Gastroesophageal sphincter (tissue), 4 donors: Measurements from ENCODE around the gene ARHGAP6. TPM values are rescaled to one million over a fixed set of nuclear protein-coding genes. Genes with fewer than 3 reads are reported as not detected.

Experiments
- ATAC-seq: fragments of 150-250 bp; one replicate; pipeline ENCODE4 v1.9.1; 2016; ENCODE audit warnings: mild to moderate bottlenecking, moderate library complexity
- H3K27ac ChIP-seq, 4 donors: fragments of 200-600 bp; sonication (generic) in 3 of 4; 1 replicate in 3 of 4; 2 replicates in 1 of 4; pipeline ENCODE4 v1.5.1; 2016 to 2019
- H3K27me3 ChIP-seq: fragments of 200-600 bp; sonication (generic); one replicate; pipeline ENCODE4 v1.5.1; 2019
- H3K36me3 ChIP-seq, 2 donors: fragments of 200-600 bp; sonication (generic); one replicate each; pipeline ENCODE4 v1.5.1; 2019; ENCODE audit warnings: control low read depth in 1 of 2
- H3K4me1 ChIP-seq, 3 donors: fragments of 200-600 bp; sonication (generic); 1 replicate in 2 of 3; 2 replicates in 1 of 3; pipeline ENCODE4 v1.5.1; 2016 to 2019; ENCODE audit warnings: control low read depth in 2 of 3
- H3K4me3 ChIP-seq, 2 donors: fragments of 200-600 bp; sonication (generic); one replicate each; pipeline ENCODE4 v1.5.1; 2019; ENCODE audit warnings: mild to moderate bottlenecking in 1 of 2, moderate library complexity in 1 of 2
- H3K9me3 ChIP-seq, 3 donors: fragments of 200-600 bp; sonication (generic); one replicate each; pipeline ENCODE4 v1.5.1; 2017 to 2019; ENCODE audit warnings: control low read depth in 2 of 3
- EP300 ChIP-seq: sonication (generic); formaldehyde crosslinking; IDR thresholded peaks from one replicate; pipeline ENCODE4 v1.6.1; 2017; ENCODE audit warnings: antibody characterized with exemption, mild to moderate bottlenecking
- POLR2A ChIP-seq, 2 donors: fragments of 450-650 bp; IDR thresholded peaks; one replicate each; pipeline ENCODE4 v1.6.1; 2017; ENCODE audit warnings: antibody characterized with exemption in 2 of 2, mild to moderate bottlenecking in 2 of 2, moderate library complexity in 1 of 2
- POLR2AphosphoS5 ChIP-seq: sonication (generic); formaldehyde crosslinking; IDR thresholded peaks from one replicate; pipeline ENCODE4 v1.6.1; 2017; ENCODE audit warnings: antibody characterized with exemption
- WGBS, 2 donors: methylation state at CpG; one replicate each; pipeline ENCODE4 v1.1.5; 2018; ENCODE audit warnings: low coverage in 1 of 2; 5-methylcytosine and 5-hydroxymethylcytosine counted together
- total RNA-seq, 4 donors: library from RNA; depleted of rRNA; stranded (reverse); fragments of >200 nt; gene quantifications; one replicate each; pipeline ENCODE4 v1.1.0, GENCODE V29; 2016
- TF ChIP-seq, protein P1 (sequence below), 4 experiments: fragments of 200-600 bp in 2 of 4; fragments of 450-650 bp in 2 of 4; sonication (generic) in 1 of 4; IDR thresholded peaks; one replicate each; pipeline ENCODE4 v1.5.1; 2017 to 2019; ENCODE audit warnings: antibody characterized with exemption in 4 of 4, mild to moderate bottlenecking in 2 of 4, moderate library complexity in 2 of 4

The ARHGAP6 gene
- total RNA-seq, 4 donors from 2014 or later, result 25.2 to 35.1 (median 31.8) TPM

- TF ChIP-seq POLR2A (IDR thresholded peaks at IDR 0.05) (no peak), EP300 (no peak), POLR2AphosphoS5 (peak; percentile 32)
- TF ChIP-seq, protein P1, sequence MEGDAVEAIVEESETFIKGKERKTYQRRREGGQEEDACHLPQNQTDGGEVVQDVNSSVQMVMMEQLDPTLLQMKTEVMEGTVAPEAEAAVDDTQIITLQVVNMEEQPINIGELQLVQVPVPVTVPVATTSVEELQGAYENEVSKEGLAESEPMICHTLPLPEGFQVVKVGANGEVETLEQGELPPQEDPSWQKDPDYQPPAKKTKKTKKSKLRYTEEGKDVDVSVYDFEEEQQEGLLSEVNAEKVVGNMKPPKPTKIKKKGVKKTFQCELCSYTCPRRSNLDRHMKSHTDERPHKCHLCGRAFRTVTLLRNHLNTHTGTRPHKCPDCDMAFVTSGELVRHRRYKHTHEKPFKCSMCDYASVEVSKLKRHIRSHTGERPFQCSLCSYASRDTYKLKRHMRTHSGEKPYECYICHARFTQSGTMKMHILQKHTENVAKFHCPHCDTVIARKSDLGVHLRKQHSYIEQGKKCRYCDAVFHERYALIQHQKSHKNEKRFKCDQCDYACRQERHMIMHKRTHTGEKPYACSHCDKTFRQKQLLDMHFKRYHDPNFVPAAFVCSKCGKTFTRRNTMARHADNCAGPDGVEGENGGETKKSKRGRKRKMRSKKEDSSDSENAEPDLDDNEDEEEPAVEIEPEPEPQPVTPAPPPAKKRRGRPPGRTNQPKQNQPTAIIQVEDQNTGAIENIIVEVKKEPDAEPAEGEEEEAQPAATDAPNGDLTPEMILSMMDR (IDR thresholded peaks at IDR 0.05), result no peak
- 12 to 20% methylated on average over 5 to 7 of the region's 11 CpGs for WGBS, 2 donors
- Histone ChIP-seq H3K27ac (peak overlapping the region; percentile 73 to 85 (median 76)), H3K27me3 (no peaks in the 10 kb centered on the region), H3K9me3 (no peaks in the 10 kb centered on the region), H3K4me3 (peak overlapping the region in 1 of 2 donors; percentile 28), H3K4me1 (peaks cover 0 to 10% (median 0%) of the 10 kb centered on the region in 3 donors), H3K36me3 (no peaks in the 10 kb centered on the region)
- peak; percentile 84 for ATAC-seq
These were observed 314.1 kb downstream of the ARHGAP6 start for GRCh38 chrX:11351375-11352295.

GRCh38 chrX:11349661-11350337 lies 315.9 kb downstream of the ARHGAP6 start:
- no peak for ATAC-seq
- no peaks in the 10 kb centered on the region for H3K9me3 ChIP-seq
- no peaks in the 10 kb centered on the region for H3K36me3 ChIP-seq
- no peaks in the 10 kb centered on the region for H3K27me3 ChIP-seq
- H3K27ac ChIP-seq, result peak overlapping the region in 3 of 4 donors; percentile 75 to 85 (median 78)
- TF ChIP-seq EP300 (no peak), POLR2A (IDR thresholded peaks at IDR 0.05) (no peak), POLR2AphosphoS5 (no peak)
- TF ChIP-seq, protein P1 (IDR thresholded peaks at IDR 0.05), result no peak
- WGBS, 2 donors, result 40 to 65% methylated on average over 1 to 2 of the region's 2 CpGs
- no peak overlapping the region for H3K4me3 ChIP-seq
- peaks cover 0 to 9% (median 0%) of the 10 kb centered on the region in 3 donors for H3K4me1 ChIP-seq

GRCh38 chrX:11349020-11349419 lies 316.7 kb downstream of the ARHGAP6 start:
- H3K27ac ChIP-seq, result no peak overlapping the region
- TF ChIP-seq POLR2AphosphoS5, result no peak
- no peak for TF ChIP-seq POLR2A (IDR thresholded peaks at IDR 0.05)
- TF ChIP-seq, protein P1 (IDR thresholded peaks at IDR 0.05), result no peak
- no peak for TF ChIP-seq EP300
- no peaks in the 10 kb centered on the region for H3K9me3 ChIP-seq
- H3K36me3 ChIP-seq, result no peaks in the 10 kb centered on the region
- H3K27me3 ChIP-seq, result no peaks in the 10 kb centered on the region
- 89% methylated on average over 1 of the region's 1 CpG; no CpG with 5 or more reads in 1 of the 2 donors for WGBS, 2 donors
- H3K4me3 ChIP-seq, result no peak overlapping the region
- ATAC-seq, result no peak
- peaks cover 0 to 9% (median 0%) of the 10 kb centered on the region in 3 donors for H3K4me1 ChIP-seq

- Histone ChIP-seq H3K4me1 (peaks cover 0 to 5% (median 0%) of the 10 kb centered on the region in 3 donors), H3K9me3 (no peaks in the 10 kb centered on the region), H3K36me3 (no peaks in the 10 kb centered on the region), H3K4me3 (no peak overlapping the region), H3K27me3 (no peaks in the 10 kb centered on the region), H3K27ac (no peak overlapping the region)
- 35 to 91% methylated on average over 2 to 3 of the region's 3 CpGs for WGBS, 2 donors
- no peak for ATAC-seq
- TF ChIP-seq POLR2AphosphoS5, result no peak
- TF ChIP-seq EP300, result no peak
These were observed 318.4 kb downstream of the ARHGAP6 start for GRCh38 chrX:11347300-11347699.

GRCh38 chrX:11346121-11346682 lies 319.5 kb downstream of the ARHGAP6 start:
- TF ChIP-seq, protein P1 (IDR thresholded peaks at IDR 0.05), result no peak
- TF ChIP-seq EP300 (no peak), POLR2A (IDR thresholded peaks at IDR 0.05) (no peak), POLR2AphosphoS5 (no peak)
- H3K27me3 ChIP-seq, result no peaks in the 10 kb centered on the region
- no peak for ATAC-seq
- no peak overlapping the region for H3K4me3 ChIP-seq
- H3K36me3 ChIP-seq, result no peaks in the 10 kb centered on the region
- no peaks in the 10 kb centered on the region for H3K9me3 ChIP-seq
- H3K4me1 ChIP-seq, result peaks cover 0 to 12% (median 0%) of the 10 kb centered on the region in 3 donors
- 0 to 38% methylated on average over 1 to 2 of the region's 2 CpGs for WGBS, 2 donors
- H3K27ac ChIP-seq, result no peak overlapping the region
